PC-3 (cell line): ENCODE data around the gene ZBTB40. TPM values are rescaled to one million over a fixed set of nuclear protein-coding genes. Genes with fewer than 3 reads are reported as not detected.

Experiments used
- ATAC-seq: fragments of 200-7000 bp; cut with Tn5 transposase; 2 replicates; pipeline ENCODE4 v1.9.1; 2020; ENCODE audit warnings: mild to moderate bottlenecking, moderate library complexity
- BruUV-seq: library from RNA; stranded (reverse); fragments of 400-500 nt; replicated peaks from 2 replicates; lab custom pipeline; 2021; lab: Mats Ljungman, UMichigan
- CTCF ChIA-PET: fragments of 300-600 bp; sonication (Branson Sonifier 250); formaldehyde crosslinking; loops from one replicate; lab custom pipeline; 2022; ENCODE audit warnings: antibody characterized with exemption; lab: Charles Lee
- POLR2A ChIA-PET: fragments of 300-600 bp; sonication (Branson Sonifier 250); formaldehyde crosslinking; loops from one replicate; lab custom pipeline; 2022; ENCODE audit warnings: antibody characterized with exemption; ENCODE audit not compliant: unreplicated experiment; lab: Charles Lee
- DNase-seq: peaks from one replicate; pipeline ENCODE4 v3.0.0-alpha.2; 2015
- H2AFZ ChIP-seq: fragments of 300-600 bp; sonication (generic); 2 replicates; pipeline ENCODE4 v1.6.0; 2016; ENCODE audit warnings: antibody characterized with exemption, low read length
- H3F3A ChIP-seq: fragments of 300-600 bp; sonication (generic); one replicate; pipeline ENCODE4 v1.6.0; 2017; ENCODE audit warnings: antibody characterized with exemption, low read length, control low read depth, mild to moderate bottlenecking; ENCODE audit not compliant: unreplicated experiment
- H3K27ac ChIP-seq: fragments of 300-600 bp; sonication (generic); 2 replicates; pipeline ENCODE4 v1.5.1; 2016; ENCODE audit warnings: mild to moderate bottlenecking, low read length
- H3K27me3 ChIP-seq: fragments of 300-600 bp; sonication (generic); 2 replicates; pipeline ENCODE4 v1.6.1; 2016; ENCODE audit warnings: low read length, mixed read lengths
- H3K36me3 ChIP-seq: fragments of 300-600 bp; sonication (generic); 2 replicates; pipeline ENCODE4 v1.6.1; 2016; ENCODE audit warnings: low read depth, mixed run types, low read length, mixed read lengths
- H3K4me1 ChIP-seq: fragments of 300-600 bp; sonication (generic); 2 replicates; pipeline ENCODE4 v1.5.1; 2016; ENCODE audit warnings: low read length; ENCODE audit not compliant: insufficient read depth
- H3K4me2 ChIP-seq: fragments of 300-600 bp; sonication (generic); 2 replicates; pipeline ENCODE4 v1.6.0; 2016; ENCODE audit warnings: low read length
- H3K4me3 ChIP-seq: fragments of 300-600 bp; sonication (generic); 2 replicates; pipeline ENCODE4 v1.5.1; 2016; ENCODE audit warnings: mild to moderate bottlenecking, low read length, mixed read lengths
- H3K79me2 ChIP-seq: fragments of 300-600 bp; sonication (generic); 2 replicates; pipeline ENCODE4 v1.6.1; 2017; ENCODE audit warnings: low read length, mixed read lengths
- H3K9ac ChIP-seq: fragments of 300-600 bp; sonication (generic); 2 replicates; pipeline ENCODE4 v1.6.0; 2016; ENCODE audit warnings: mild to moderate bottlenecking, low read length
- H3K9me2 ChIP-seq: fragments of 300-600 bp; sonication (generic); replicated peaks from 2 replicates; pipeline ENCODE4 v1.6.1; 2016; ENCODE audit warnings: mixed run types, low read length, mixed read lengths
- H3K9me3 ChIP-seq: fragments of 300-600 bp; sonication (generic); 2 replicates; pipeline ENCODE4 v1.6.1; 2016; ENCODE audit warnings: low read length, mixed read lengths
- H4K20me1 ChIP-seq: fragments of 300-600 bp; sonication (generic); 2 replicates; pipeline ENCODE4 v1.6.1; 2016; ENCODE audit warnings: low read length, mixed read lengths
- CTCF ChIP-seq: fragments of 300-600 bp; sonication (generic); conservative IDR thresholded peaks from 2 replicates; pipeline ENCODE4 v1.5.1; 2017; ENCODE audit warnings: antibody characterized with exemption, low read depth, mild to moderate bottlenecking, low read length
- EZH2 ChIP-seq: fragments of 300-600 bp; sonication (generic); IDR thresholded peaks from one replicate; pipeline ENCODE4 v1.6.1; 2017; ENCODE audit warnings: antibody characterized with exemption, mild to moderate bottlenecking, low read length; ENCODE audit not compliant: unreplicated experiment
- EZH2phosphoT487 ChIP-seq: fragments of 300-600 bp; sonication (generic); IDR thresholded peaks from 2 replicates; pipeline ENCODE4 v1.6.1; 2018; ENCODE audit warnings: mild to moderate bottlenecking, antibody characterized with exemption, low read length, borderline replicate concordance
- intact Hi-C: fragments of 100-400 bp; cut with micrococcal nuclease; formaldehyde crosslinking; loops from 2 replicates; pipeline ENCODE4 v1.9.0; 2023
- total RNA-seq: library from RNA; depleted of rRNA; stranded (reverse); fragments of >200 nt; gene quantifications from 2 replicates; pipeline ENCODE4 v1.2.3, GENCODE V29; 2014

Gene ZBTB40
- total RNA-seq, 1 experiment from 2014 or later: 20.2 TPM

- no peak overlapping the region for H3K4me3 ChIP-seq
- ATAC-seq (no peak), DNase-seq (no peak)
- H3K4me2 ChIP-seq: no peak overlapping the region
- H4K20me1 ChIP-seq: no peaks in the 10 kb centered on the region
- H3K27me3 ChIP-seq: no peaks in the 10 kb centered on the region
- POLR2A ChIA-PET: no interaction called here
- TF ChIP-seq CTCF (no peak), EZH2 (no peak), EZH2phosphoT487 (no peak)
- no peaks in the 10 kb centered on the region for H3K79me2 ChIP-seq
- peaks cover 19% of the 10 kb centered on the region for H3K36me3 ChIP-seq
- no peaks in the 10 kb centered on the region for H3K9me3 ChIP-seq
- CTCF ChIA-PET: no interaction called here
- no peaks in the 10 kb centered on the region for H3F3A ChIP-seq
- H3K27ac ChIP-seq: no peak overlapping the region
- H3K9ac ChIP-seq: no peak overlapping the region
- H3K9me2 ChIP-seq: no peaks in the 10 kb centered on the region
- H2AFZ ChIP-seq: no peak overlapping the region
- intact Hi-C loops: no loop called here
- BruUV-seq: no TSS peak
- no peaks in the 10 kb centered on the region for H3K4me1 ChIP-seq
Measured at GRCh38 chr1:22517956-22518355, 66.3 kb downstream of the ZBTB40 start.

- ChIA-PET POLR2A (no interaction called here), CTCF (no interaction called here)
- peaks cover 19% of the 10 kb centered on the region for H3K36me3 ChIP-seq
Measured at GRCh38 chr1:22518379-22518778, 66.7 kb downstream of the ZBTB40 start.

GRCh38 chr1:22520871-22521270, 69.2 kb downstream of the ZBTB40 start:
- Histone ChIP-seq H3F3A (no peaks in the 10 kb centered on the region), H3K4me1 (no peaks in the 10 kb centered on the region), H3K36me3 (peaks cover 33% of the 10 kb centered on the region), H3K27ac (no peak overlapping the region), H2AFZ (no peak overlapping the region), H3K9me3 (no peaks in the 10 kb centered on the region), H3K9ac (no peak overlapping the region), H3K4me2 (no peak overlapping the region), H4K20me1 (no peaks in the 10 kb centered on the region), H3K4me3 (no peak overlapping the region), H3K27me3 (no peaks in the 10 kb centered on the region), H3K9me2 (no peaks in the 10 kb centered on the region), H3K79me2 (no peaks in the 10 kb centered on the region)
- no TSS peak for BruUV-seq
- POLR2A ChIA-PET: no interaction called here
- TF ChIP-seq CTCF: no peak
- no peak for TF ChIP-seq EZH2
- TF ChIP-seq EZH2phosphoT487: no peak
- DNase-seq (no peak), ATAC-seq (no peak)
- CTCF ChIA-PET: no interaction called here
- intact Hi-C loops: no loop called here

More at GRCh38 chr1:22518379-22518778, 66.7 kb downstream of the ZBTB40 start:
- intact Hi-C loops: no loop called here
- H3K27ac ChIP-seq: no peak overlapping the region
- ATAC-seq (no peak), DNase-seq (no peak)
- H3K27me3 ChIP-seq: no peaks in the 10 kb centered on the region
- no peaks in the 10 kb centered on the region for H3F3A ChIP-seq
- no peak overlapping the region for H3K9ac ChIP-seq
- no peak for TF ChIP-seq EZH2
- no peak for TF ChIP-seq EZH2phosphoT487
- no peak for TF ChIP-seq CTCF
- no peaks in the 10 kb centered on the region for H3K4me1 ChIP-seq
- H3K9me3 ChIP-seq: no peaks in the 10 kb centered on the region
- H2AFZ ChIP-seq: no peak overlapping the region
- H4K20me1 ChIP-seq: no peaks in the 10 kb centered on the region
- BruUV-seq: no TSS peak
- no peak overlapping the region for H3K4me3 ChIP-seq
- H3K79me2 ChIP-seq: no peaks in the 10 kb centered on the region
- no peak overlapping the region for H3K4me2 ChIP-seq
- no peaks in the 10 kb centered on the region for H3K9me2 ChIP-seq
